HG02970 (cell line): ENCODE data around the gene PPP2R5C.

Experiments
- ATAC-seq: cut with Tn5 transposase; IDR thresholded peaks from one replicate; pipeline ENCODE4 v1.9.1; 2021; ENCODE audit warnings: mild to moderate bottlenecking, moderate library complexity, moderate number of reproducible peaks; ENCODE audit not compliant: unreplicated experiment, low FRiP score

PPP2R5C gene

DNA sequence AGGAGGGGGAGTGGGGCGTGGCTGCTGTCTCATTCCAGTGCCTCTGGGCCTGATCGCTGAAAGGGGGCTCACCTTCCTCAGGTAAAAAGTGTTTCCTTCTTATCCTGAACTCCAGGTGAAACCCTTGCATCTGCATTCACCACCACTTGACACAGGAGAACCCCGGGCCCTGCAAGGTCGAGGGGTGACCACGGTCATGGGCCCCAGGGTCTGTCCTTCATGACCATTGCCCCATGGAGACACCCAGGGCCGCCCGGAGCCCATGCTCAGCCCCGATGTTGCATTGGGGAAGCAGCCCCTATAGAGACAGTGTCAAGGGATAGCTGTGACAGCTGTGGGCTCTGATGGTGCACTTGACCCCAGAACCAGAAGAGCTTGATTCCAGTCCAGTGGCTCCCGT is 168.4 kb downstream of the PPP2R5C start:
- no peak for ATAC-seq

DNA sequence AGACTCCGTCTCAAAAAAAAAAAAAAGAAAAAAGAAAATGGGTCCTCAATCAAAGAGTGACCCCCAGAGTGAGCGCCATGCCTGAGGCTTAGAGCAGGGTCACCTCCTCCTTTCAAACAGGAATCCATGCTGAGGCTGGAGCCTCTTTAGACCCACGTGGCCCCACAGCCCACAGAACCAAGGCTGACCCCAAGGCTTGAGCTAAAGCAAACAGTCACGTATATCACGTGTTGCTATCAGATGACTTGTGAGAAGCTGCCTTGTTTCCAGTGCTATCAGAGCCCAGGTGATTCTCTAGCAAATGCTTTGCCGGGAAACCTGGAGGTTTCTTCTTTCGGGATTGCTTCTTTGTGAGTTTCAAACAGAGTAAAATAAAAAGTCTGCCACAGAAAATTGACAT is 171.2 kb downstream of the PPP2R5C start:
- ATAC-seq, result no peak

DNA sequence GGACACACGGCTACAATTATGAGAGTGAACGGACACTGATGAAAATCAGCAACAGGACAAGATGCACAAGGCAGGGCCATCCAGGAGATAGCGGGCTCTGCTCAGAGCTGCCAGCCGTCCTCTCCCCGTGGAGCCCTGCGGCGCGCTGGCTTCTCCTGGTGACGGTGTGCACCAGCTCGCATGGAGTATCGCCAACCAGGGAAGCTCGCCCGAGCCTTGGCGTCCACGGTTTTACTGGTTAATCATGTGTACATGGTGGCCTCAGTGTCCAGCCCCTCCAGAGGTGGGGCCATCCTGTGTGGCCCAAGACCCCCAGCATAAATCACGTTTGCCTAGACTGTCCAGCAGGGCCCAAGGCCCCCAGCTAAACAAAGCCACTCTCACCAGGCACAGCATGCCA is 171.7 kb downstream of the PPP2R5C start:
- ATAC-seq, result no peak

DNA sequence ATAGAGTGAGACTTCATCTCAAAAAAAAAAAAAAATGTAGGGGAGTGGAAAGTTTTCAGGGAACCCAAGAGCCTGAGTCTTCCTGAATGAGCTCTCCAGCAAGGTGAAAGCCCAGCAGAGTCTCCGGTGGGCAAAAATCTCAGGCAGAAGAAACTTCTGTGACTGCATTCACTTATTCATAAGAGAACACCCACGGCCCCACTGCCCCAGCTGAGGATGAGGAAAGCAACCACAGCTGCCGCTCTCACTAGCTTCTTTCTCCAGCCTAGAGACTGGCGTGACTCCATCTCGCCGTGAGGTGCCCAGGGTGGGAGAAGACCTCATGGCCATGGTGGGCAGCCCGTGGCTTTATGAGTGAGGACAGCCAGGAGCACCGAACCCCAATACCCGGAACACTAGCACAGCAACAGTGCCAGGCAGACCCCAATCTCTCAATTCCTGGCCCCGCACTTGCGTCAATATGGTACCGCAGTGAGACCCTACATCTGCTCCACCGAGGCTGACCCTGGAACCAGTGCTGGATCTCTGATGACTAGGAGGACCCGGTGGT is 173.2 kb downstream of the PPP2R5C start:
- ATAC-seq, result no peak

DNA sequence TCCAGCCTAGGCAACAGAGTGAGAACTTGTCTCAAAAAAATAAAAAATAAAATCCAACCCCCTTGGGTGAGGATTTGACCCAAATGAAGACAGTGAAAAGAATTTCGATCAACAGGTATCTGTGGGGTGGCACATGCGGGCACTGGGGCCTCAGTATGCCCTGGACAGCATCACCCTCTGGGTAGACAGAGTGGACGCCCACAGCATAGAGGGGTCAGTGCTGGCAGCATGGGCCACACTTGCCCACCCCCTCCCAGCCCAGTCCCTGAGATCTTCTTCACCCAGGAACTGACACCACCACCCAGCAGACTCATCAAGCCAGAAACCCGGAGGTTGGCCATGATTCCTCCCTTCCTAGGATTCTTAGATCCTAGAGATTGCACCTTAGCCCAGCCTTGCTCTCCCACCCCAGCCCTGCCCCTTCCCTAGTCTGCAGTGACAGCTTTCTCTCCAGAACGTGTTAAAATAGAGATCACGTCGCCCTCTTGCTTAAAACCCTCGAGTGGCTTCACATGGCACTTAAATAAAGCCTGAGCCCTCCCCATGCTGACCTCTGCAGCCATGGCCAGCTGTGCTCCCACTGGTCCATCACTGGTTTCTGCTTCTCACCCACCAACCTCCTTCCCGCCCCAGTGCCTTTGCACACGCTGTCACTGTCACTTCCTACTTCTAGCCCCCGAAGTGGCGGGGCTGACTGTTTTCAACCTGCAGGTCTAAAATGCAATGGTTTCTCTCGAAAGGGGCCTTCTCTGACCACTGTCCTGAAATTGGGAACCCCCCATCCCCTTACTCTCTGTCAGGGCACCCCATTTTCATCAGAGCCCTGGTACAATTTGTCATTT is 176.6 kb downstream of the PPP2R5C start:
- no peak for ATAC-seq

DNA sequence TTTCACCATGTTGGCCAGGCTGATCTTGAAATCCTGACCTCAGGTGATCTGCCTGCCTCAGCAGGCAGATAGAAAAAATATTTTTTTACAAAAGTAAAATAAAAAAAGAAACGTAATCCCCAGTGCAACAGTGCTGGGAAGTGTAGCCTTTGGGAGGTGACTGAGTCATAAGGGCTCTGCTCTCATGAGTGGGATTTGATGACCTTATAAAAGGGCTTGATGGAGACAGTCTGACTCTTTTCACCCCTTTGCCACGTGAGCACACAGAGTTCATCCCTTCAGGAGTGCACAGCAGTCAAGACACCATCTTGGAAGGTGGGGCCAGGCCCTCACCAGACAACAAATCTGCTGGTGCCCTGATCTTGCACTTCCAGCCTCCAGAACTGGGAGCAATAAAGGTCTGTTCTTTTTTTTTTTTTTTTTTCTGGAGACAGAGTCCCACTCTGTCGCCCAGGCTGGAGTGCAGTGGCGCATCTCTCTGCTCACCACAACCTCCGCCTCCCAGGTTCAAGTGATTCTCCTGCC is 178.2 kb downstream of the PPP2R5C start:
- no peak for ATAC-seq

DNA sequence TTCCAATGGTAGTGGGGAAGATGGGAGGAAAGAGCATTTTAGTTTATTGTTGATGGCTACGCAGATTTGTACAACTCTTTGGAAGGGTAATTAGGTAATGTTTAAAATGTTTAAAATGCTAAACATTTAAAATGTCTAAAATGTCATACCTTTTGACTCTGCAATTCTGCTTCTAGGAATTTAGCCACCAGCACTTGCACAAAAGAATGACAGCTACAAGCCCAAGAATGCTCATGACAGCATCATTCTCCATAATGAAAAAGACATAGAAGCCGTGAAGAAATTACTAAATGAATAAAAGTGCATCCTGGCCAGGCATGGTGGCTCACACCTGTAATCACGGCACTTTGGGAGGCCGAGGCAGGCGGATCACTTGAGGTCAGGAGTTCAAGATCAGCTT is 182.9 kb downstream of the PPP2R5C start:
- no peak for ATAC-seq

DNA sequence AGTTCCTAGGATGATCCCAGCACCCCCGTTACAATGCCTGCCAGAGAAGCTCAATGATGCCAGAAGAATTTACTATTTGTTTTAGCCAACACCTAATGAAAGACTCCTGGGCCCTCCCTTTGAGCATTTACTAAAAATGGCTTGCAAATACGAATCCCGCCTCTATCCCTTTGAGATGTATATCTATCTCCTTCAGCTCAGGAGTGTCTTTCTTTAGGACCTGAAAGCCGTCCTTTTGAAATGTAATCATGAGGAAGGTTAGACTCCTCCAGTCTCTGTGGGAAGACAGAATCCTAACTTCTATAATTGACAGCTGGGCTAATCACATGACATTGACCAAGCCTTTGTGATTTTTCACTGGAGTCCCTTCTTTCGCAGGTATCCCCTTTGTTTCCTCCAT is 183.7 kb downstream of the PPP2R5C start:
- no peak for ATAC-seq

DNA sequence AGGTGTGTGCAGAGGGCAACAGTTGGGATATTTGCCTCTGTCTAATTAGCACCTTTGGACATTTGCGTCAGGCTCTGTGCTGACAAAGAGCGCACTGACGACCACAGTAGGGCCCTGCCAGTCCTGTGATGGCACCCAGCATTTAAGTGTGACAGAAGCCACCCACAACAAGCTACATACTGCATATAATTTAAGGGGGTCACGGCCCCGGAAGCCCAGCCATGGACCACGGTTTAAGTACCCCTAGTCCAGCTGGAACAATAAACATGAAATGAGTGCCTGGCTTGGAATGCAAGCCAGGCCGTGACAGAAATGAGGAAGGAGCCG is 186.0 kb downstream of the PPP2R5C start:
- ATAC-seq, result peak; percentile 3

DNA sequence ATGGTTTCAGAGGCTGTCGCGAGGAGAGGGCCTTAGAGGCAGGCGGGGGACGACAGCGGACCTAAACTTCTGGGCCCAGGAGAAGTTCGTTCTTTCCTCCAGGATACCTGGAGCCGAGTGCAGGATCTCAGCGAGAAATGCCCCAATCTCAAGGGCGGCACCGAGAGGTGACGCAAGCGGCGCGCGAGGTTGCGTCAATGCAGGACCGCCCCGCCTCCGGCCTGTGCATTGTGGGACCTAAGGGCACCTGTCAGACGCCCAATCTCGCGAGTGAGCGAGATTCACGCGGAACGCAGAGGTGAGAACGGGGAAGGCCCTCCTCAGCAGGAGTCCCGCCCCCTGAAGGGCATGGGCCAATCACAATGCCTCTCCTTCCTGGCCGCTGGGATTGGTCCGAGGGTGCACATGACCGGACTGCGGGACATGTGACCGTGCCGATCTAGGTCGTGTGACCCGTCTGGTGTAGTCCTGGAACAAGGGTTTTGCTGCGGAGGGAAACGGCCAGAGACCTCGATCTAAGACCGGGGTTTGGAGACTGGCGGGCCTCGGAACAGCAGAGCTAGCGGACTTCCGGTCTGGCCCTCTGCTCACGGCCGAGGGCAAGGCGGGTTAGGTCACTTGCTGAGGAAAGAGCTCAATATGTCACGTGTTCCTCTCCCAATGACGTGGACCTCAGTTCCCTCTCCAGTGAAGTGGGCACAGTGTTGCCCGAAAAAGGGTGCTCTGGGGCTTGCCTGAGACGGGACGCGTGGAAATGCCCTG is 186.6 kb downstream of the PPP2R5C start:
- peak; percentile 97 for ATAC-seq

DNA sequence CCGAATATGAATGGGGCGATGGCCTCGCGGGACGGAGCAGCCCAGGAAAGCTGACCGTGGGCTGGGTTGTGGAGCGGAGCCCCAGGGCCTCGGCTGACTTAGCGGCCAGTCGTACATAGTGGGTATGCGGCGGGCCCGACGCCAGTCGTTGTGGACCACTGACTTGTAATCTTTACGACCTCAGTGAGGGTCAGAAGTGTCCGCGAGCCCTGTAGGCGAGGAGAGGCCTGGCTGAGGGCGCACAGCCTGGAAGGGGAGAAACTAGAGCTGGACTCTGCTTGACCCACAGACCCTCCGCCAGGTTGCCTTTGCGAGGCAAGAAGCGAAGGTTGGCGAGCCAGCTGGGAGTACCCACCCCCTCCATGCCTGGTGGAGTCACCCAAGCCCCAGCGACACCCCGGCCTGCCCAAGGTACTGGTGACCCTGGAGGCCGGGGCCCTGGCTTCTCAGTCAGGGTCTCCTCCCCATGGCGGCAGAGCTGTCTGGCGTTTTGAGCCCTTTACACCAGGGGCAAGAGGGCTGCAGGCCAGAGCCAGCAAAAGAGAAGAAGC is 187.2 kb downstream of the PPP2R5C start:
- no peak for ATAC-seq

DNA sequence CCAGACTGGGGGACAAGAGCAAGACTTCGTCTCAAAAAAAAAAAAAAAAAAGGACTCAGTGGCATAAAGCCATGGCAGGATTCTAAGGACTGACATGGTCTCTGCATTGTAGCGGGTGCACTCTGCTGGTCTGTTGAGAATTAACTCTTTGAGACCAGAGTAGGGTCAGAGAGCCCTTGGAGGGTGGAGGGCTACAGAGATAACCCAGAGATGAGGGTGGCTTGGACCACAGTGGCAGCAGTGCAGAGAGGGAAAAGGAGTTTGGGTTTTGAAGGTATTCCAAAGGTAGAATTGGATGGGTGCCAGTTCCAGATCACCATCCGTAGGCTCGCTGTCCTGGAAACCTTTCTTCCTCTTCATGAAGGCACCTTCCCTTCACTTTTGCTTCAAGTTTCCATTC is 188.6 kb downstream of the PPP2R5C start:
- no peak for ATAC-seq

DNA sequence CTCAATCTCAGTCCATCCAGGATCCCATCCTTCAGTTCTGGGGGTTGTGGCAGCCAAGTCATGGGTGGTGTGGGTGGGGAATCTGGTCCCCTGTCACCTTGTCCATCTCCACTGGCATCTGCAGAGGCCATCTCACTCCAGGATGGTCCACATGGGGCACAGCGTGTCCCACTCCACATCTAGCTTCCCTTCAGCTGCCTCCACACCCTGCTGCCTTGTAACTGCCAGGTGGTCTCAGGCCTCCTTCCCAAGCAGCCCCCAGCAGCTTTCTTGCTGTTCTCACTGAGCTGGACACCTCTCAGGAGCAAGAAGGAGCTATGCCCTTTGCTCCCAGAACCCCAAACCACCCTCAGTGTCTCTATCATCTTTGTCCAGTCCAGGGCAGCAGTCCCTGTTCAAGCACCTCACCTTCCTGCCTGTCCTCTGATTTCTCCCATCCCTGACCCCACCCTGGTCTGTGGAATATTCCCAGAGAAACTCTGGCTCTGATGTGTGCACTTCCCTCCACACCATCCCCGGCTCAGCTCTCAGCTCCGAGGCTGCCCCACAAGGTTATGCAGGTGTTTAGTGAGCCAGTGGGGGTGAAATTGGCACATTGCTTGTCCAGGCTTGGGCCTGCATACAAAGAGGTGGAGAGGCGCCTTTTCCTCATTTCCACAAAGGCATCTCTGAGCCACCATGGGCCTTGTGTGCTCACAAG is 189.2 kb downstream of the PPP2R5C start:
- no peak for ATAC-seq

DNA sequence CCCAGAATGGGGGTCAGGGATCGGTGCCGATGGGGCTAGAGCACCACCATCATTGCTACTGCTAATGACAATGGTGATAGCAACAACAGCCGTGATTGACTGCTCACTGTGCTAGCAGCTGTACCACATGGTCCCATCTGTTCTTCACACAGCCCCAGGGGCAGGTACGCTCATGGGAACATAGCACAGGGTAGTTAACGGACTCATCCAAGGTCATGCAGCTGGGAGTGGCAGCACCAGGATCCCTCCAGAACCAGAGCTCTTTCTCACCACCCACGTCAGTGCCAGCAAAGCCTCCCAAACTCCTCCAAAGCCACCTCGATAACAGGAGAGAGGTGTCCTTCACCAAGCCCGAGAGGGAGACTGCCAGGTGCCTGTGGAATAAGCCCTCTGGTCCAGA is 191.6 kb downstream of the PPP2R5C start:
- ATAC-seq, result no peak

DNA sequence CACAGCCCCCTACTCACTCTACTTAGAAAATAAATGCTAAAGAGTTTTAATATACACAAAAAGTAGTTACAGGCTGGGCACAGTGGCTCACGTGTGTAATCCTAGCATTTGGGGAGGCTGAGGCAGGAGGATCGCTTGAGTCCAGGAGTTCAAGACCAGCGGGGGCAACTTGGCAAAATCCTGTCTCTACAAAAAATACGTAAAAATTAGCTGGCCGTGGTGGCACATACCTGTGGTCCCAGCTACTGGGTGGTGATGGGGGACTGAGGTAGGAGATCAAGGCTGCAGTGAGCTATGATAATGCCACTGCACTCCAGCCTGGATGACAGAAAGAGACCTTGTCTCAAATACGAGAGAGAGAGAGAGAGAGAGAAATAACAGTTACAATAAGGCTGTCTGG is 193.0 kb downstream of the PPP2R5C start:
- no peak for ATAC-seq

DNA sequence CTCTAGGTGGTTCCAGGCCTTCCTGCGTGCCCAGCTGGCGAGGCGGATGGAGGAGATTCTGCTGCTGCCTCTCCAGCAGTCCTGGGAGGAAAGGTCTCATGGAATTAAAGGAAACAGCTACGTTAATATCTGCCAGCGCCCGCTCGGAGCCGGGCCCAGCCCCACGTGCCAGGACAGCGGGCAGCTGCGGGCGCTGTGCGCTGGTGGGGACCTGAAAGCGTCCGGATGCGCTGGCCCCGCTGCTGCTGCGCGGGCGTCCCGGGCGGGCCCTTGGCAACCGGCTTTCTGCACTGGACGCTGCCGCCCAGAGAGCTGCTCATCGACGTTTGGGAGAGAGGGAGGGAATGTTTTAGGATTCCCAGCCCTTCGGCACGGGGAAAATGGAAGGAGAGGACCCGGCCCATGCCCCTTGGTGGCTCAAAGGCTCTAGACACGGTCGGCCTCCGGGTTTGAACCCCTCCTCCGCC is 194.2 kb downstream of the PPP2R5C start:
- ATAC-seq, result no peak

DNA sequence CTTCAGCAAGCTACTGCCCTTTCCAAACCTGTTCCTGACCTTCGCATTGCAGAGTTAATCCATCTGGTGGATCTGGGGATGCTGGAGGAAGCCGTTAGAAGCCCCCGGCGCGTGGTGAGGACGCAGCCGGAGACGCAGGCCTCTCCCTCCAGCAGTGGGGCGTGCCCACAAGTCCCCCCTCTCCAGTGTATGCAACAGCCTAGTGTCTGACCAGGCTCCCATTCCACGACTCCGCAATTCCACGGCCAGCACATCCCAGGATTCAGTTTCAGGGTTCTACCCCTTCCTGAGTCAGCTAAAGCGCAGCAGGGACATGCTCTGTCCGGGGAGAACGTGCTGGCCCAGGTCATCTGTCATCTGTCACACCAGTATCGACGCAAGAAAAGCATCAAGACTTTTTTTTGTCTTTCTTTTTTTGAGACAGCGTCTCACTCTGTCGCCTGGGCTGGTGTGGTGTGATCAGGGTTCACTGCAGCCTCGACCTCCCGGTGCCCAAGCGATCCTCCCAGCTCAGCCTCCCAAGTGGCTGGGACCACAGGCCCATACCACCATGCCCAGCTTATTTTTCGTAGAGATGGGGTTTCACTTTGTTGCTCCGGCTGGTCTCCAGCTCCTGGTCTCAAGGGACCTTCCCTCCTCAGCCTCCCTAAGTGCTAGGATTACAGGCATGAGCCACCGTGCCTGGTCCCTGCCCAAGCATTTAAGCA is 194.8 kb downstream of the PPP2R5C start:
- ATAC-seq, result no peak

DNA sequence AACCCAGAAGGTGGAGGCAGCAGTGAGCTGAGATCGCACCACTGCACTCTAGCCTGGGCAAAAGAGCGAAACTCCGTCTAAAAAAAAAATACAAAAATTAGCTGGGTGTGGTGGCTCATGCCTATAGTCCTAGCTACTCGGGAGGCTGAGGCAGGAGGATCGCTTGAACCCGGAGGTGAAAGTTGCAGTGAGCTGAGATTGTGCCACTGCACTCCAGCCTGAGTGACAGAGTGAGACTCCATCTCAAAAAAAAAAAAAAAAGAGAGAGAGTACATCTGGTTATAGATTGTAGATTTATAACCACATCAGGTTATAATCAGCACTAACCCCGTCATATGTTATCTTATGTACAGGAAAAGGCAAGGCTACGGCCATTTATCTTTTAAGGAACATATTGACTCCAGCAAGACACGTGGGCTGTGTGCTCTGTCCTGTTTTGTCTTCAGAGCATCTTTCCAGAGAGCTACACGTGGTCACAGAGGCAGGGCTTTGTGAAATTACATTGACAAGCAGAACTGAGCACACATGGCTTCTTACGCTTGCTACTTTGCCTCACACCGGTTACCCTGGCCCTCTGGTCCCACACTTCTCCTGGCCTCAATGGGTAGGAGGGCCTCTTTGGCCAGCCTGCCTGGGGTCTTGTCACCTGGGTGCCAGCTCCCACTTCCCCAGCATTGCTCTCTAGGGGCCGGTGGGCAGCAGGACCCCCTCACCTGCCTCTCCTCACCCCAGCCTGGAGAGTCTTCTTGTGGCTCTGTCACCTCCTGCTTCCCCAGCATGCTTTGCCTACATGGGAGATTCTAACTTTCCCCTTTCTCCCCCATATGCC is 196.1 kb downstream of the PPP2R5C start:
- no peak for ATAC-seq
